Mesendoderm (in vitro differentiated cells): ENCODE results near the gene C1QTNF5.
A peak's percentile ranks its signal among the peaks of the same experiment; 100 is the strongest.

Experiments
- DNase-seq: peaks from one replicate; pipeline ENCODE4 v3.0.0; 2013
- H2AK5ac ChIP-seq: 2 replicates; pipeline ENCODE4 v1.6.1; 2013; ENCODE audit warnings: low read length, inconsistent platforms
- H2BK120ac ChIP-seq: 2 replicates; pipeline ENCODE4 v1.6.1; 2013; ENCODE audit warnings: low read depth, mild to moderate bottlenecking, low read length, moderate library complexity, mixed read lengths
- H2BK15ac ChIP-seq: replicated peaks from 2 replicates; pipeline ENCODE4 v1.6.1; 2013; ENCODE audit warnings: low read depth, mild to moderate bottlenecking, moderate library complexity
- H2BK5ac ChIP-seq: 2 replicates; pipeline ENCODE4 v1.6.1; 2013; ENCODE audit warnings: low read length, inconsistent platforms
- H3K18ac ChIP-seq: 2 replicates; pipeline ENCODE4 v1.6.1; 2013; ENCODE audit warnings: mild to moderate bottlenecking, low read length, mixed read lengths
- H3K23ac ChIP-seq: one replicate; pipeline ENCODE4 v1.6.1; 2013; ENCODE audit warnings: low read length
- H3K27ac ChIP-seq: 2 replicates; pipeline ENCODE4 v1.5.1; 2013; ENCODE audit warnings: low read depth, mild to moderate bottlenecking, inconsistent platforms, low read length, moderate library complexity
- H3K27me3 ChIP-seq: 2 replicates; pipeline ENCODE4 v1.6.1; 2013; ENCODE audit warnings: low read length, control low read depth, mild to moderate bottlenecking, inconsistent platforms; ENCODE audit not compliant: insufficient read depth, poor library complexity
- H3K36me3 ChIP-seq: 2 replicates; pipeline ENCODE4 v1.6.1; 2013; ENCODE audit warnings: low read length, inconsistent platforms; ENCODE audit not compliant: control insufficient read depth, insufficient read depth
- H3K4ac ChIP-seq: one replicate; pipeline ENCODE4 v1.6.1; 2013; ENCODE audit warnings: low read depth, mild to moderate bottlenecking, low read length, moderate library complexity
- H3K4me1 ChIP-seq: 2 replicates; pipeline ENCODE4 v1.6.1; 2013; ENCODE audit warnings: low read depth, low read length, inconsistent platforms; ENCODE audit not compliant: control insufficient read depth
- H3K4me2 ChIP-seq: 2 replicates; pipeline ENCODE4 v1.6.1; 2013; ENCODE audit warnings: low read length
- H3K4me3 ChIP-seq: 2 replicates; pipeline ENCODE4 v1.5.1; 2013; ENCODE audit warnings: mild to moderate bottlenecking, low read length
- H3K56ac ChIP-seq: one replicate; pipeline ENCODE4 v1.6.1; 2013; ENCODE audit warnings: low read length
- H3K79me1 ChIP-seq: 2 replicates; pipeline ENCODE4 v1.6.1; 2013; ENCODE audit warnings: low read length, inconsistent platforms
- H3K79me2 ChIP-seq: 2 replicates; pipeline ENCODE4 v1.6.1; 2013; ENCODE audit warnings: mild to moderate bottlenecking, low read length; ENCODE audit not compliant: control insufficient read depth, insufficient read depth
- H3K9ac ChIP-seq: 2 replicates; pipeline ENCODE4 v1.6.1; 2013; ENCODE audit warnings: low read length, inconsistent platforms
- H4K5ac ChIP-seq: one replicate; pipeline ENCODE4 v1.6.1; 2013; ENCODE audit warnings: low read length
- H4K8ac ChIP-seq: one replicate; pipeline ENCODE4 v1.6.1; 2013; ENCODE audit warnings: low read depth, mild to moderate bottlenecking, control low read depth, low read length, moderate library complexity
- WGBS: extraction: QIAGEN DNeasy Blood & Tissue Kit; methylation state at CpG from one replicate; pipeline ENCODE4 v1.1.7; 2013; ENCODE audit warnings: low lambda C conversion rate, missing lambda C conversion rate; ENCODE audit not compliant: insufficient coverage; ENCODE audit errors: extremely low coverage; 5-methylcytosine and 5-hydroxymethylcytosine counted together

The C1QTNF5 gene

DNA sequence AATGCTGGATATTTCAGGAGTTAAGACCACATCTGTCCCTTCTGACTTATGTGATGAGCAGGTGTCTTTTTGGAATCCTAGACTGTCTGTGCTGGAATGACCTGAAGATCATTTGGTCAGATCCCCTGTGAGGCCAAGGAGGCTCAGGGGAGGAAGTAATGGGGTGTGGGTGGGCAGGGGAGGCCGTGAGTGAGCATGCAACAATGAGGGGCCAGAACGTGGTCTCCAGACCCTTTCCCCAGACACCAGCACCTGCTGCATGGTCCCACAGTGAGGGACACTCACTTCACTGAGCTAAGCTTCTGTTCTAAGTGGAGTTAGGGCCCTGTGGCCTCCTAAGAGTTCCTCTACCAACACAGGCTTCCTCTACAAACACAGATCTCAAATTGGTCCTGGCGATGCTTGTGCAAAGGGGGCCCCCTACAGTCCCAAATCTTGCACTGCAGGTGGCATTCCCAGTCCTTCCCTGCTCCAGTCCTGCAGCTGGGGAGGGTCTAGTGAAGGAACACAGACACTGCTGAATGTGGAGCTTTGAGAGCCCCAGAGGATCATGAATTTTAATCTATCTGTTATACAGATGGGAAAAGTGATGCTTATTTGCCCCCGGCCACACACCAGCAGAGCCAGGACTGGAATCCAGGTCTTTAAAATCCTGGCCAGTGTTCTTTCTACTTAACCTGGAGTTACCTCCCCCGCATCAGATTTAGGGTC, 33.4 kb upstream of the C1QTNF5 start:
- no peaks in the 10 kb centered on the region for H3K79me2 ChIP-seq
- peak overlapping the region; percentile 1 for H3K56ac ChIP-seq
- no peak overlapping the region for H3K27ac ChIP-seq
- no peak overlapping the region for H2BK15ac ChIP-seq
- H3K4ac ChIP-seq = no peak overlapping the region
- no peak overlapping the region for H3K4me3 ChIP-seq
- H3K18ac ChIP-seq = no peak overlapping the region
- no peak overlapping the region for H2AK5ac ChIP-seq
- no peak overlapping the region for H2BK120ac ChIP-seq
- no peak overlapping the region for H2BK5ac ChIP-seq
- H3K9ac ChIP-seq = no peak overlapping the region
- DNase-seq = peak; percentile 91
- H3K4me2 ChIP-seq = no peak overlapping the region
- no peak overlapping the region for H3K23ac ChIP-seq
- peaks cover 33% of the 10 kb centered on the region for H3K4me1 ChIP-seq
- no peak overlapping the region for H4K5ac ChIP-seq
- WGBS = no CpG with 5 or more reads among the region's 5 CpGs
- H3K79me1 ChIP-seq = no peaks in the 10 kb centered on the region
- H4K8ac ChIP-seq = no peak overlapping the region
- H3K27me3 ChIP-seq = no peaks in the 10 kb centered on the region
- no peaks in the 10 kb centered on the region for H3K36me3 ChIP-seq

DNA sequence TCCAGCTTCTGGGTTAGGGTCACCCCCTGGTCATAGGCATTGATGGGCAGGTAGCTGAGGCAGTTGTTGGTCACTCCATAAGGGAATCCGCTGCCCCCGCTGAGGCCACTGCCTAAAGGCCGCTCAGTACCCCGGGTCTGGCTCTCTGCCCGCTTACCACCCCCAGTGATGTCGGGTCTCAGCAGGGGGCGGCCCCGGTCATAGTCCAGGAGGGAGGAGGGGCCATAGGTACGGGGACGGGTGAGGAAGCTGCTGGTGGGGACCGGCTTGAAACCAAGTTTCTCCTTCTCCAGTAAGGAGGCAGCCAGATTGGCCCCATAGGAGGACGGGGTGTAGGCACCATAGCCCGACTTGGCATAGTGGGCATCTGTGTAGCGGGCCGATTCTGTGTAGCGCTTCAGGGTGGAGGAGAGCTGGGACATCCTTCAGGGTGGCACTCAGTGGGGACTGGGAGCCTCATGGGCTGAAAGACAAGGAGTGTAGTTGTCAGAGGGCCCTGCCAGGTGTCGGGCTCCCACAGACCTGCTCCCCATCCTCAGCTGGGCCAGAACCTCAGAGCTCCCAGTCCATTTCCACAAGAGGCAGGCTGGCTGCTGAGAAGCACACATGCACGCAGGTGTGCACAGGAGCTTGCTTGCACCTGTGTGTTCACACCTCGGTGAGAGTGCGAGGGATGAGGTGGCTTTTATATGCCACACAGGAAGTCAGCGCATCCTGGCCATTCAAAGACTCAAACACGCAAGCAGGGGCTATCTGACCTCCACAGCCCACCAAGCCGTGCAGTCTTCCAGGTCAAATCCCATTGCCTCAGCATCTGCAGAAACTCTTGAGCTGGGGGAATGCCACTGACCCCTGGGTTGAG, 32.6 kb upstream of the C1QTNF5 start:
- no peak overlapping the region for H2BK120ac ChIP-seq
- no peak overlapping the region for H3K4me3 ChIP-seq
- H3K9ac ChIP-seq = no peak overlapping the region
- no peaks in the 10 kb centered on the region for H3K27me3 ChIP-seq
- H2BK15ac ChIP-seq = no peak overlapping the region
- no peak overlapping the region for H3K18ac ChIP-seq
- no peak overlapping the region for H3K23ac ChIP-seq
- H4K5ac ChIP-seq = no peak overlapping the region
- H3K79me2 ChIP-seq = no peaks in the 10 kb centered on the region
- H3K36me3 ChIP-seq = no peaks in the 10 kb centered on the region
- no peak overlapping the region for H4K8ac ChIP-seq
- no peaks in the 10 kb centered on the region for H3K79me1 ChIP-seq
- H2AK5ac ChIP-seq = no peak overlapping the region
- no CpG with 5 or more reads among the region's 23 CpGs for WGBS
- no peak overlapping the region for H3K56ac ChIP-seq
- H3K4ac ChIP-seq = no peak overlapping the region
- no peak overlapping the region for H3K4me2 ChIP-seq
- DNase-seq = no peak
- peaks cover 28% of the 10 kb centered on the region for H3K4me1 ChIP-seq
- H3K27ac ChIP-seq = no peak overlapping the region
- H2BK5ac ChIP-seq = no peak overlapping the region

DNA sequence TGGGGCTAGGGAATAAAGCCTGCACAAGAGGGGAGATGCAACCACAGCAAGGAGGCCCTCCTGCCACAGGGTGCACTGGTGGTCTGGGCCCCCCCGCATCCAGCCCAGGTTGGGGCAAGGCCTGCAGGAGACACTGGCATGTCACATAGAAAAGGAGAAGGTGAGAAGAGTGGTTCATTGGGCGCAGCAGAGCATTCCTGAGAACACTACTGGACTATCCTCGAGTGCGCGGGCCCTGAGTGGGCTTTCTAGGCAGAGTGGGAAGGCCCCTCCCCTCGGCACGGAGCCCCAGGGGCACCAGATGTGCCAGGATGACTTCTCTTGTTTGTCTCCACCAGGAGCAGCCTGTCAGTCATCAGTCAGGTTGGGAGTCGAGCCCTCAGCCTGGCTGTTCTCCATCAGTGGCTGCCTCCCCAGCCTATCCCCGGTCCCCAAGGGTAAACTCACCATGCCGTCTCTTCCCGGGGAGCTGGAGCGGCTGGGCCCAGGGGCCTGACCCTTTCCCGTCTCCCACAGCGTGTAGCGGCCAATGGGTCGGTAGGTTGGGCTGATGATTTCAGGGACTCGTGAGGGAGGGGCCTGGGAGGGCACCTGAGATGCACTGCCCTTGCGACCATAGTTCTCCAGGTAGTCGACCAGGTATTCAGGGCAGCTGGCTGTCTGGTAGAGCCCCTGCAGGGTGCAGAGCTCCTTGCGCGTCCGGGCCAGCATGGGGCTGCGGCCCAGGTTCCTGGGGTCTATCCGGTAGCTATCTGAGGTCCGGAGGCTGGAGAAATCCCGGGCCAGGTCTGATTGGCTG, 31.8 kb upstream of the C1QTNF5 start:
- H3K18ac ChIP-seq = no peak overlapping the region
- H3K4me1 ChIP-seq = peaks cover 22% of the 10 kb centered on the region
- H3K9ac ChIP-seq = no peak overlapping the region
- no peak overlapping the region for H3K4me3 ChIP-seq
- H2BK5ac ChIP-seq = no peak overlapping the region
- no peaks in the 10 kb centered on the region for H3K36me3 ChIP-seq
- no peak overlapping the region for H3K4ac ChIP-seq
- H3K4me2 ChIP-seq = no peak overlapping the region
- H2AK5ac ChIP-seq = no peak overlapping the region
- no peak overlapping the region for H4K8ac ChIP-seq
- no CpG with 5 or more reads among the region's 26 CpGs for WGBS
- no peaks in the 10 kb centered on the region for H3K79me1 ChIP-seq
- H3K56ac ChIP-seq = no peak overlapping the region
- H3K79me2 ChIP-seq = no peaks in the 10 kb centered on the region
- no peak overlapping the region for H2BK15ac ChIP-seq
- DNase-seq = no peak
- no peak overlapping the region for H4K5ac ChIP-seq
- no peak overlapping the region for H3K23ac ChIP-seq
- no peak overlapping the region for H2BK120ac ChIP-seq
- H3K27me3 ChIP-seq = no peaks in the 10 kb centered on the region
- H3K27ac ChIP-seq = no peak overlapping the region

DNA sequence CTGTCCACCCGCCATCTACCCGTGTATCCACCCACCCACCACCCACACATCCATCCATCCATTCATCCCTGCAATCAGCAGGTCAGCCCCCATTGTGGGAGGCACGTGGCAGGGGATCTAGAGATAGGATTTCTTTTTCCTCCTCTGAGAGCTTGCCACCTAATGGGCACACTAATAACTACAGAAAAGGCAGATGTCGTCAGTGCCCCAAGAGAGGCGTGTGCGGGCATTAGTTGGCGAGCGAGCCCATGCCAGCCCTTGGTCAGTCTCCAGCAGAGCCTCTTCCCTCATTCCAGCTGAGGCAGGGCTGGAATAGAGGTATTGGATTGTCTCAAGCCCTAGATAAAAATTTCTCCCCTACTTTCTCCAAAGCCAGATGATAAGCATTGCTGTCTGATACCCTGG, 31.1 kb upstream of the C1QTNF5 start:
- Histone ChIP-seq H4K8ac (no peak overlapping the region), H3K27me3 (no peaks in the 10 kb centered on the region), H3K79me1 (no peaks in the 10 kb centered on the region), H3K23ac (no peak overlapping the region), H3K56ac (no peak overlapping the region), H3K9ac (no peak overlapping the region), H4K5ac (no peak overlapping the region), H3K4ac (no peak overlapping the region), H2BK5ac (no peak overlapping the region), H3K18ac (no peak overlapping the region), H3K79me2 (no peaks in the 10 kb centered on the region), H3K4me3 (no peak overlapping the region), H3K4me1 (peaks cover 19% of the 10 kb centered on the region), H3K27ac (no peak overlapping the region), H2BK15ac (no peak overlapping the region), H3K36me3 (no peaks in the 10 kb centered on the region), H2BK120ac (no peak overlapping the region), H2AK5ac (no peak overlapping the region), H3K4me2 (no peak overlapping the region)
- no CpG with 5 or more reads among the region's 8 CpGs for WGBS
- no peak for DNase-seq

DNA sequence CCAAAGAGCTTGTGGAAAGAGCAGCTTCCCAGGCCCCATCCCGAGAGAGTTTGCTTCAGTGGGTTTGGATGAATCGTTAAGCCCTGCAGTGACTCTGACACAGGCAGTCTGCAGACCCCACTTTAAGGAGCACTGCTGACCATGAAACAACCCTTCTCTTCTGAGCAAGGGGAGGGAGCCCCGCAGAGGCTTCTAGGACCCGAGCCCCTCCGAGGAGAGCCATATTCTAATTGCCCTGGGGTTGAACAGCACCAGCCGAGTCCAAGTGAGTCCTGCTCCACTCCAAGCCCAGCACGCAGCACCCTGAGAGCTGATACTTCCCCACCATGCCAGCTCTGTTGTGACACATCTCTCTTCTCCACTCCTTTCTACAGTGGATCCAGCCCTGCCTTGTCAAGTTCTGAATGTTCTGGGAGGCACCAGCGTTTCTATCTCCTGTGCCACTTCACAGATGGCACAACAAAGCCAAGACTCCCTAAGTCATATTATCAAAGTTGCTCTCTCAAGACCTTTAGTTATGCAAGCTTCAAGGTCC, 30.5 kb upstream of the C1QTNF5 start:
- Histone ChIP-seq H3K27ac (no peak overlapping the region), H3K27me3 (no peaks in the 10 kb centered on the region), H3K4ac (no peak overlapping the region), H4K5ac (no peak overlapping the region), H3K4me2 (no peak overlapping the region), H3K23ac (no peak overlapping the region), H3K4me1 (peaks cover 15% of the 10 kb centered on the region), H2AK5ac (no peak overlapping the region), H4K8ac (no peak overlapping the region), H3K79me1 (no peaks in the 10 kb centered on the region), H2BK15ac (no peak overlapping the region), H3K9ac (no peak overlapping the region), H3K36me3 (no peaks in the 10 kb centered on the region), H3K4me3 (no peak overlapping the region), H3K56ac (no peak overlapping the region), H2BK5ac (no peak overlapping the region), H3K18ac (no peak overlapping the region), H3K79me2 (no peaks in the 10 kb centered on the region), H2BK120ac (no peak overlapping the region)
- no peak for DNase-seq
- WGBS = no CpG with 5 or more reads among the region's 8 CpGs
